Body of pancreas (tissue), 4 donors: ENCODE measurements around the gene CSF2RB.

ENCODE experiments used
- CTCF ChIP-seq, 7 experiments: fragments of 450-650 bp in 4 of 7; fragments of 200-600 bp in 3 of 7; sonication (generic) in 3 of 7; IDR thresholded peaks; one replicate each; pipeline ENCODE4 v1.5.1; 2016 to 2019; ENCODE audit warnings: antibody characterized with exemption in 7 of 7
- POLR2A ChIP-seq, 3 donors: fragments of 450-650 bp; IDR thresholded peaks; one replicate each; pipeline ENCODE4 v1.6.1; 2016; ENCODE audit warnings: antibody characterized with exemption in 3 of 3, mild to moderate bottlenecking in 2 of 3

- TF ChIP-seq POLR2A (IDR thresholded peaks at IDR 0.05), result no peak
- TF ChIP-seq CTCF (IDR thresholded peaks at IDR 0.05), result no peak
These were observed 42.3 kb downstream of the CSF2RB start for GRCh38 chr22:36955691-36956090.
